Vagina (tissue), 2 donors: Measurements from ENCODE around the gene MYO10.
A peak's percentile ranks its signal among the peaks of the same experiment; 100 is the strongest.

Source experiments
- POLR2A ChIP-seq, 2 donors: fragments of 450-650 bp; IDR thresholded peaks; one replicate each; pipeline ENCODE4 v1.6.1; 2017; ENCODE audit warnings: antibody characterized with exemption in 2 of 2, mild to moderate bottlenecking in 2 of 2, moderate library complexity in 2 of 2
- POLR2AphosphoS5 ChIP-seq, 2 donors: sonication (generic); formaldehyde crosslinking; IDR thresholded peaks; one replicate each; pipeline ENCODE4 v1.9.0; 2017; ENCODE audit warnings: antibody characterized with exemption in 2 of 2, mild to moderate bottlenecking in 2 of 2, low read depth in 1 of 2; ENCODE audit not compliant: insufficient read depth in 1 of 2
- TF ChIP-seq, protein P1 (sequence below), 3 experiments: fragments of 450-650 bp in 2 of 3; fragments of 200-600 bp in 1 of 3; sonication (generic) in 1 of 3; IDR thresholded peaks; one replicate each; pipeline ENCODE4 v1.5.1; 2017 to 2019; ENCODE audit warnings: antibody characterized with exemption in 3 of 3, mild to moderate bottlenecking in 2 of 3, moderate library complexity in 2 of 3

DNA sequence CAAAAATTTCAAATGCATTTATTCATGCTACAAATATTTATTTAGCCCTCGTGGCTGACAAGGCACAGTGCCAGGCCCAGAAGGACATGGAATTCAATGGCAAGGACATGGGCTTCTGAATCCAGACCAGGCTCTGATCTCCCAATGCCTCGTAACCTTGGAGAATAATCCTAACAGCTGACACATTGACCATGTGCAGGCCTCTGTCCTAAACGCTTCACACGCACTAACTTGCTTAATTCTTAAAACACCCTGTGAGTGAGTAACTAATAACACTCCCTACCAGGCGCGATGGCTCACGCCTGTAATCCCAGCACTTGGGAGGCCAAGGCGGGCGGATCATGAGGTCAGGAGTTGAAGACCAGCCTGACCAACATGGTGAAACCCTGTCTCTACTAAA lies 33.2 kb downstream of the MYO10 start:
- TF ChIP-seq, protein P1, sequence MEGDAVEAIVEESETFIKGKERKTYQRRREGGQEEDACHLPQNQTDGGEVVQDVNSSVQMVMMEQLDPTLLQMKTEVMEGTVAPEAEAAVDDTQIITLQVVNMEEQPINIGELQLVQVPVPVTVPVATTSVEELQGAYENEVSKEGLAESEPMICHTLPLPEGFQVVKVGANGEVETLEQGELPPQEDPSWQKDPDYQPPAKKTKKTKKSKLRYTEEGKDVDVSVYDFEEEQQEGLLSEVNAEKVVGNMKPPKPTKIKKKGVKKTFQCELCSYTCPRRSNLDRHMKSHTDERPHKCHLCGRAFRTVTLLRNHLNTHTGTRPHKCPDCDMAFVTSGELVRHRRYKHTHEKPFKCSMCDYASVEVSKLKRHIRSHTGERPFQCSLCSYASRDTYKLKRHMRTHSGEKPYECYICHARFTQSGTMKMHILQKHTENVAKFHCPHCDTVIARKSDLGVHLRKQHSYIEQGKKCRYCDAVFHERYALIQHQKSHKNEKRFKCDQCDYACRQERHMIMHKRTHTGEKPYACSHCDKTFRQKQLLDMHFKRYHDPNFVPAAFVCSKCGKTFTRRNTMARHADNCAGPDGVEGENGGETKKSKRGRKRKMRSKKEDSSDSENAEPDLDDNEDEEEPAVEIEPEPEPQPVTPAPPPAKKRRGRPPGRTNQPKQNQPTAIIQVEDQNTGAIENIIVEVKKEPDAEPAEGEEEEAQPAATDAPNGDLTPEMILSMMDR (IDR thresholded peaks at IDR 0.05): no peak
- TF ChIP-seq POLR2A (IDR thresholded peaks at IDR 0.05) (no peak), POLR2AphosphoS5 (IDR thresholded peaks at IDR 0.05; ENCODE audit: insufficient read depth in 1 of 2, low read depth in 1 of 2) (peak in 1 of 2 donors; percentile 21)
